ENCODE measurements around the gene TALDO1.

- TF ChIP-seq CTCF (IDR thresholded peaks at IDR 0.05) (no peak), MAX (IDR thresholded peaks at IDR 0.05; ENCODE audit: low read depth) (no peak), GATA2 (CRISPR knock-in tag; IDR thresholded peaks at IDR 0.05) (no peak), TEAD4 (IDR thresholded peaks at IDR 0.05; ENCODE audit: borderline replicate concordance, insufficient read depth) (no peak), ELF1 (IDR thresholded peaks at IDR 0.05) (no peak), YY1 (IDR thresholded peaks at IDR 0.05; ENCODE audit: low read depth) (no peak), JUND (IDR thresholded peaks at IDR 0.05) (no peak), EP300 (IDR thresholded peaks at IDR 0.05; ENCODE audit: borderline replicate concordance in 1 of 2, low read depth in 1 of 2, low read length in 1 of 2) (no peak)
Measured at GRCh38 chr11:707817-708420, 39.3 kb upstream of the TALDO1 start.

Measured in SK-N-SH (cell line).